Tibial nerve (tissue), 4 donors: ENCODE measurements around the gene WWC2.

Experiments
- EP300 ChIP-seq, 2 donors: sonication (generic); formaldehyde crosslinking; IDR thresholded peaks; one replicate each; pipeline ENCODE4 v1.6.1; 2017; ENCODE audit warnings: antibody characterized with exemption in 2 of 2, mild to moderate bottlenecking in 1 of 2
- TF ChIP-seq, protein P1 (sequence below), 5 experiments: fragments of 200-600 bp in 3 of 5; fragments of 450-650 bp in 2 of 5; sonication (generic) in 3 of 5; IDR thresholded peaks; one replicate each; pipeline ENCODE4 v1.5.1; 2016 to 2019; ENCODE audit warnings: antibody characterized with exemption in 5 of 5, mild to moderate bottlenecking in 3 of 5, moderate library complexity in 2 of 5

DNA sequence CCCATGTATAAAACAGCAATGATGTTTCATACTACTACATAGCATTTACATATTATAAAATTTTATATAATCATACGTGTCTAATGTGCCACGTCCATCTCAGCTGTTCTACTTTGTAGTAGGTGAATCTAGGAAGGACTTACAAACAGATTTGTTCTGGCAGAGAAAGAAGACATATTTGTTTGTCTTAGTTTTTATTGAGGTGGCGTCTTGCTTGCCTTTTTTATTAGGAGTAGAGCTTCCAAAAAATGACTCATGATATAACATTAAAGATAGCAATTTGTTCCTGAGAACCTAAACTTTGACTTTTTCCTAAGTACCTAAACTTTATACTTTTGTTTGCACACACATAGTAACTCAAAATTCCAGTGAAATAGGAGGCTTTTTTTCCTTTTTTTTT is 156.4 kb downstream of the WWC2 start:
- TF ChIP-seq, protein P1, sequence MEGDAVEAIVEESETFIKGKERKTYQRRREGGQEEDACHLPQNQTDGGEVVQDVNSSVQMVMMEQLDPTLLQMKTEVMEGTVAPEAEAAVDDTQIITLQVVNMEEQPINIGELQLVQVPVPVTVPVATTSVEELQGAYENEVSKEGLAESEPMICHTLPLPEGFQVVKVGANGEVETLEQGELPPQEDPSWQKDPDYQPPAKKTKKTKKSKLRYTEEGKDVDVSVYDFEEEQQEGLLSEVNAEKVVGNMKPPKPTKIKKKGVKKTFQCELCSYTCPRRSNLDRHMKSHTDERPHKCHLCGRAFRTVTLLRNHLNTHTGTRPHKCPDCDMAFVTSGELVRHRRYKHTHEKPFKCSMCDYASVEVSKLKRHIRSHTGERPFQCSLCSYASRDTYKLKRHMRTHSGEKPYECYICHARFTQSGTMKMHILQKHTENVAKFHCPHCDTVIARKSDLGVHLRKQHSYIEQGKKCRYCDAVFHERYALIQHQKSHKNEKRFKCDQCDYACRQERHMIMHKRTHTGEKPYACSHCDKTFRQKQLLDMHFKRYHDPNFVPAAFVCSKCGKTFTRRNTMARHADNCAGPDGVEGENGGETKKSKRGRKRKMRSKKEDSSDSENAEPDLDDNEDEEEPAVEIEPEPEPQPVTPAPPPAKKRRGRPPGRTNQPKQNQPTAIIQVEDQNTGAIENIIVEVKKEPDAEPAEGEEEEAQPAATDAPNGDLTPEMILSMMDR (IDR thresholded peaks at IDR 0.05) = no peak
- TF ChIP-seq EP300 (IDR thresholded peaks at IDR 0.05) = no peak
